HG03558 (cell line): ENCODE data around the gene BRF1.

ENCODE experiments used
- ATAC-seq: cut with Tn5 transposase; IDR thresholded peaks from one replicate; pipeline ENCODE4 v1.9.1; 2021; ENCODE audit warnings: moderate number of reproducible peaks; ENCODE audit not compliant: unreplicated experiment; ENCODE audit errors: extremely low read depth

BRF1 gene

GRCh38 chr14:105215602-105216001 is 85.2 kb downstream of the BRF1 start:
- no peak for ATAC-seq

DNA sequence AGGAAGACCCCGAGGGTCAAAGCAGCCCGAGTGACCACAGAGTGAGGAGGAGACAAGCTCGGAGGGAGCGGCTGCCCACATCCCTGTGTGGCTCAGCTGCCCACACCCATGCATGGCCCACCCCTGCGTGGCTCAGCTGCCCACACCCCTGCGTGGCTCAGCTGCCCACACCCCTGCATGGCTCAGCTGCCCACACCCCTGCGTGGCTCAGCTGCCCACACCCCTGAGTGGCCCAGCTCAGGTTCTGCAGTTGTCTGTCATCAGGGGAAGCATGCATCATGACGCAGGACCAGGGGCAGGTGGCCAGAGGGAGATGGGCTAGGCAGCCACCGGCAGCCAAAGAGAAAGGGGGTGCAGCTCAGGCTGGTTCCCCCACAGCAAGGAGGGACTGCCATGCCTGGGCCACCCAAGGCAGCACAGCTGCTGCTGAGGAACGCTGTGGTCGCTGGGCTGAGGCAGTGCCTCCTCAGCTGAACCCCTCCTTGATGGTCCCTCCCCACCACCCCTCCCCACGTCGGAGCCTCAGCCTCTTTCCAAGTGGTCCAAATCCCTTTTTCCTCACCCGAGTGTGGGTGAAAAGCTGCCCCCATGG is 86.4 kb downstream of the BRF1 start:
- ATAC-seq = no peak

DNA sequence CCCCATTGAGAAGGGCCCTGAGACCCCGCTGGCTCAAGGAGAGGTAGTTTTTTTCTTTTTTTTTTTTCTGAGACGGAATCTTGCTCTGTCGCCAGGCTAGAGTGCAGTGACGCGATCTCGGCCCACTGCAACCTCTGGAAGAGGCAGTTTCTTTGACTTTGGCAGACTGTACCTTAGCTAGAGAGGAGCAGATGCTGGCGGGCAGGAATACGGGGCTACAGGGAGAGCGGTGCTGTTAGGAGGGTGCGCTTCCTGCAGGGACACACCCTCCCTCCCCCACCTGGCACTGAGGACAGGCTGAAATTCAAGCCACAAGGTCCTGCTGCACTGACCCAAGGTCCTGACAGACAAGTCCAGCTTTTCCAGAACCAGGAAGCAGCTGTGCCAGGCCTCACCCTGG is 87.4 kb downstream of the BRF1 start:
- ATAC-seq = no peak

GRCh38 chr14:105212541-105213300 is 88.1 kb downstream of the BRF1 start:
- ATAC-seq = no peak

GRCh38 chr14:105211758-105212089 is 89.1 kb downstream of the BRF1 start:
- ATAC-seq = no peak

DNA sequence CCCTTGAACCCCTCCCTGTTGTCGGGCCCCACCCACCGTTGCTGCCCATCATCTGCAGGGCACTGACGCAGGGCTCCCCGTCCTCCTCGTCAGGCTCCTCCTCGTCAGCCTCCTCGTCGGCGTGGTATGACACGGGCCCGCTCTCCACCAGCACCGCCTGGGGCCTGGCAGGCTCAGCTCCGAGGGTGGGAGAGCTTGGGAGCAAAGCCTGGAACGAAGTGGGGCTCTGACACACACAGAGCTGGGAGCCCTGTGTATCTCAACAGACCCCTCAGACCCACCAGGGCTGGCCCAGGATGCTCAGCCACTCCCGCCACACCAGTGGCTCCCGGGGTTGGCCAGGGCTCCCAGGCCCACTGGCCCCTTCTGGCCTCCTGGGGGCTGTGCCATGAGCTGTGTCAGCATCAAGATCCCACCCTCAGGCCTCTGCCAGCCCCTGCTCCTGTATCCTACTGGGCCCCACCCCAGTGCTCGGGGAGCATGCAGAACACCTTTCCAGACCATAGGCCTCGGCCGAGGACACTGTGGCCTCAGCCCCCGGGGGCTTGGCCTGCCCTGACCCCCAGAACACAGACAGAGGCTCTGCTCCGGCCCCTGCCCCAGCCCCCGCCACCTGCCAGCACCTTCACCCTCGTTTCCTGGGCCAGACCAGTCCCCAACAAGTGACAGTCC is 89.6 kb downstream of the BRF1 start:
- ATAC-seq = no peak

GRCh38 chr14:105210266-105211025 is 90.4 kb downstream of the BRF1 start:
- ATAC-seq = no peak

DNA sequence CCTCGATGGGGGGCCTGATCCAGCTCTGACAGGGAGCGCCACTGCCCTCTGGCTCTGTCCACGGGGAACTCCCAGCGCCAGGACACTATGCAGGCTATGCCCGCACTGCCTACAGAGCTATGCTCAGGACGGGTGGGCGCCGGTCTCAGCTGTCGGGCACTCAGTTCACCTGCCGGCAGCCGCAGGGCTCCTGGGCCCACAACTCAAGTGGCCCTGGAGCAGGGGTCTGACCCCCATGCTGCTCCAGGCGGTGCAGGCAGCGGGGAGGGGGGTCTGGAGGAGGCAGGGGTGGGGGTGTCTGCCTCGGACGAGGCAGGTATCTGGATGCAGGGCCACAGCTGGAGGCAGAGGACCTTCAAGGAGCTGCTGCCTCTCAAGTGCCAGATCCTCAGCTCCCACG is 91.2 kb downstream of the BRF1 start:
- ATAC-seq = no peak

- ATAC-seq = no peak
These were observed 91.7 kb downstream of the BRF1 start for GRCh38 chr14:105209091-105209490.

DNA sequence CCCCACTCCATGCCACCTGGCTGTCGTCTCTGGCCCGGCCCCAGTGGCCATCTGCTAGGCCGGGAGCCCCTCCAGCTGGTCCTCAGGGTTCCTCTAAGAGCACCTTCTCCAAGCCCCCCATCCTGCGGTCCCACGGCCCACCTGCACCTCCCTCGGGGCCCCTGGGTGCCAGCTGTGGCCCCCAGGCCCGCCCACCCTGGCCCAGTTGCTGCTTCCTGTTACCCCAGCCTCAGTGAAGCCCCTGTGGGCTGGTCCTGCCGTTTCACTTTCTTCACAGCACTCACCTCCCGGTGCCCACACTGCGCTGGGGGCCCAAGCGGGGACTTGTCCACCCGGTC is 92.1 kb downstream of the BRF1 start:
- no peak for ATAC-seq

GRCh38 chr14:105207996-105208737 is 92.6 kb downstream of the BRF1 start:
- no peak for ATAC-seq

- no peak for ATAC-seq
These were observed 93.3 kb downstream of the BRF1 start for GRCh38 chr14:105207460-105207901.

- no peak for ATAC-seq
These were observed 93.9 kb downstream of the BRF1 start for GRCh38 chr14:105206873-105207272.

GRCh38 chr14:105205673-105206208 is 95.1 kb downstream of the BRF1 start:
- no peak for ATAC-seq

GRCh38 chr14:105204931-105205672 is 95.7 kb downstream of the BRF1 start:
- ATAC-seq = no peak

DNA sequence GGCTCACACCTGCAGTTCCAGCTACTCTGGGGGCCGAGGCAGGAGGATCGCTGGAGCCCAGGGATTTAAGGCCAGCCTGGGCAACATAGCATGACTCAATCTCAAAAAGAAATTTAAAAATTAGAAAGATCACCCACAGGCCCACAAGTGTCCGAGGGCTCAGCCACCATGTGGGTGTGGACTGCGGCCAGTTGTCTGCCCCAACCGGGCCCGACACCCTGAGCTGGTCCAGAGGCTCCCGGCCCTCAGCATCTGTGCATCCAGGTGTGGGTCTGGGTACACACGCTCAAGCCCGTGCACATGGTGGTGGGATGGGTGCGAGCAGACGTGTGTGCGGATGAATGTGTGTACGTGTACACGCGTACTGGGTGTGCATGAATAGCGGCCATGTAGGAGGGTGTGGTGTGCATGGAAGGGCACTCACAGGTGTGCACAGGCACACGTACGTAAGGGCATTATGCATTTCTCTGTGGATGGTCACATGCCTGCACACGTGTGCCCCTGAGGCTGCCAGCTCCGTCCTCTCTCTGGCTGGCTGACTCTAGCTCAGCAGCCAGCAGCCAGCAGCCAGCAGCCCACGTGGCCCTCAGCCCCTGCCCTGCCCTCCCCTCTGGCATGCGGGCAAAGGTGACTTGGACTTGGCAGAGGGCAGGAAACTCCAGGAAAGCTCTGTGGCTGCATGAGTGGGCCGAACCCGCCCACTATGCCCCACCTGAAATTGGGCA is 96.4 kb downstream of the BRF1 start:
- no peak for ATAC-seq

GRCh38 chr14:105203701-105204100 is 97.1 kb downstream of the BRF1 start:
- no peak for ATAC-seq

GRCh38 chr14:105203057-105203531 is 97.7 kb downstream of the BRF1 start:
- ATAC-seq = no peak
